Measurements from ENCODE around the gene CDH22. TPM values are rescaled to one million over a fixed set of nuclear protein-coding genes. Genes with fewer than 3 reads are reported as not detected.

The CDH22 gene
- total RNA-seq, 3 donors from 2014 or later = 0.15 to 0.66 (median 0.16) TPM

- Histone ChIP-seq H3K4me3 (no peak overlapping the region), H3K9me3 (no peaks in the 10 kb centered on the region), H3K36me3 (no peaks in the 10 kb centered on the region), H3K4me1 (no peaks in the 10 kb centered on the region), H3K27me3 (peaks cover 0 to 7% of the 10 kb centered on the region in 2 donors), H3K27ac (no peak overlapping the region)
- no peak for DNase-seq (ENCODE audit: low spot score in 2 of 2)
- intact Hi-C loops (cut with DNase I; ENCODE audit: low total_unique reads) = no loop called here
- no peak for TF ChIP-seq CTCF (IDR thresholded peaks at IDR 0.05)
- no peak for TF ChIP-seq POLR2AphosphoS5 (IDR thresholded peaks at IDR 0.05)
- TF ChIP-seq POLR2A (IDR thresholded peaks at IDR 0.05) = no peak
Measured at GRCh38 chr20:46324379-46324778, 16.1 kb upstream of the CDH22 start.

- peaks cover 0 to 7% of the 10 kb centered on the region in 2 donors for H3K27me3 ChIP-seq
- no peak for TF ChIP-seq CTCF (IDR thresholded peaks at IDR 0.05)
- no peak for TF ChIP-seq POLR2A (IDR thresholded peaks at IDR 0.05)
- no peak for TF ChIP-seq POLR2AphosphoS5 (IDR thresholded peaks at IDR 0.05)
- H3K9me3 ChIP-seq = no peaks in the 10 kb centered on the region
- no peak overlapping the region for H3K27ac ChIP-seq
- no peak for DNase-seq (ENCODE audit: low spot score in 2 of 2)
- intact Hi-C loops (cut with DNase I; ENCODE audit: low total_unique reads) = no loop called here
- no peak overlapping the region for H3K4me3 ChIP-seq
- H3K4me1 ChIP-seq = no peaks in the 10 kb centered on the region
- H3K36me3 ChIP-seq = no peaks in the 10 kb centered on the region
Measured at GRCh38 chr20:46323557-46323956, 15.3 kb upstream of the CDH22 start.

DNA sequence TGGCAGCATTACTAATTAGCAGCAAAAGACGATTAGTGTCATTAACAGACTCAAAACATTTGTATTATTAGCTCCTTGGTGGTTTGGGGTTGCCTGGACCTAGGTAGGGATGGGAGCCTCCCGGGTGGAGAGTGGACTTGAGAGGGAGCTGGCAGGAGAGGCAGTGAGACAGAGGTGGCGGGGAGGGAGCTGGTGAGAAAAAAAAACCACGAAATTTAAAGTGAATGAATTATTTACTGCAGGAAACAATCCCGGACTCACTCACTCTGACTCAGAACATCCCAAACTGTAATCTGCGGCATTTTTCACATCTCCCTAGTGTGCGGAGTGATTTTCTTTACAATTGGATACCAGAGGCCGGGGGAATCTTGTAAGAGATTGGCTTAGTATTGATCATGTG lies 14.3 kb upstream of the CDH22 start:
- DNase-seq (ENCODE audit: low spot score in 2 of 2) = no peak
- intact Hi-C loops (cut with DNase I; ENCODE audit: low total_unique reads) = no loop called here
- Histone ChIP-seq H3K4me3 (no peak overlapping the region), H3K27me3 (peaks cover 0 to 11% of the 10 kb centered on the region in 2 donors), H3K27ac (no peak overlapping the region), H3K4me1 (no peaks in the 10 kb centered on the region), H3K9me3 (no peaks in the 10 kb centered on the region), H3K36me3 (no peaks in the 10 kb centered on the region)
- no peak for TF ChIP-seq POLR2A (IDR thresholded peaks at IDR 0.05)
- no peak for TF ChIP-seq CTCF (IDR thresholded peaks at IDR 0.05)
- TF ChIP-seq POLR2AphosphoS5 (IDR thresholded peaks at IDR 0.05) = no peak

DNA sequence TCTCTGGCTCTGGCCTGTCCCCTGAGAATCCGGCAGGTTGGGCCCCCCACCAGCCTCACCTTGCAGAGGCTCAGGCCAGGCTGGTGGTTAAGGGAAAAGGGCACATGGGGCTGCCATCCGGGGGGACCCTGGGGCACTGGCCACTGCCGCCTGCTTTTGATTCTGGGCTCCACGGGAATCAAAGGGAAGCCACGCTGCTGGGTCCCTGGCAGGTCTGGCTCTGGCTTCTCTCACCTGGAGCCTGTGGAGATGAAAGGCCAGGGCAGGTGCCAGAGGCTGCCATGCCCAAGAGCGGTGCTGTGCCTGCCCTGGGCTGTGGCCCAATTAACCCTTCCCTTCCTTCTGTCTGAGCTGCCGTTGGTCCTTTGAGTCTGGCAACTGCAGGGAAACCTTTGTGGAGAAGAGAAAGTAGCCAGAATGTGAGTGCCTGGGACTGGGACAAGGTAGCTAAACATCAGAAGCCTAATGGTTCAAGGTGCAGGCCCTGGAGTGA lies 9.4 kb upstream of the CDH22 start:
- no peak for DNase-seq (ENCODE audit: low spot score in 2 of 2)
- Histone ChIP-seq H3K9me3 (no peaks in the 10 kb centered on the region), H3K4me1 (no peaks in the 10 kb centered on the region), H3K4me3 (no peak overlapping the region), H3K27me3 (peaks cover 0 to 57% of the 10 kb centered on the region in 2 donors), H3K36me3 (no peaks in the 10 kb centered on the region), H3K27ac (no peak overlapping the region)
- intact Hi-C loops (cut with DNase I; ENCODE audit: low total_unique reads) = no loop called here
- TF ChIP-seq CTCF (IDR thresholded peaks at IDR 0.05) = no peak

DNA sequence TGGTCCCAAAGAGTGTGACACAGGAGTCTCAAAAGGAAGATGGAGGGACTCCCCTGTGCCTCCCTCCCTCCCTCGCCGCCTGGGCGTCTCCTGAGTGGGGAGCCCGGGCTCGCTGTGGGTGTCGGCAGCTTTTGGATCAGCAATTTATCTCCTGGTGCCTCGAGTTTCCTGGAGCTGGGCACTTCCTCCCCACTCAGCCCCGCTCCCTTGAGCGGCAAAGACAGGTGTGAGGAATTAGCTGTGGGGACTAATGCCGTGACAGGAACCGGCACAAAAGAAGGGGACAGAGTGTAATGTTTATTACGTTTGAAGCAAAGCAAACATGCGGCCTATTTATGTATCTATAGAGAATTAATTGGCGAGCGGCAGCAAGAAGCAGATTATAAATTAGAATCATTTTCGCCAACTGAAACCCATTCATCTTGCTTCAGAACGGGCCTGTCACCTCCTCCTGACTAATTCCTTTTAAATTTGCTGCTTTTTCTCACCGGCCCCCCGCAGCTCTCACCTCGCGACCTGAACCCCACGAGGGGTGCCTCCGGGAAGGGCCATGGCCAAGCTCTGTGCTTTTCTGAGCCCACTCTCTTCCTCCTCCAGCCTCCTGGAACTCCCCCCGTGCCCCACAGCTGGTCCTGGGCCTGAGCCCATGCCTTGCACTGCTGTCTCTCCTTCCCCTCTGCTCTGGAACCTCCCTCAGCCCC lies 8.8 kb upstream of the CDH22 start:
- H3K4me1 ChIP-seq = no peaks in the 10 kb centered on the region
- H3K27ac ChIP-seq = no peak overlapping the region
- no peak for DNase-seq (ENCODE audit: low spot score in 2 of 2)
- no peak for TF ChIP-seq CTCF (IDR thresholded peaks at IDR 0.05)
- no peak for TF ChIP-seq POLR2AphosphoS5 (IDR thresholded peaks at IDR 0.05)
- TF ChIP-seq POLR2A (IDR thresholded peaks at IDR 0.05) = no peak
- H3K27me3 ChIP-seq = peaks cover 0 to 63% of the 10 kb centered on the region in 2 donors
- intact Hi-C loops (cut with DNase I; ENCODE audit: low total_unique reads) = no loop called here
- no peaks in the 10 kb centered on the region for H3K9me3 ChIP-seq
- no peak overlapping the region for H3K4me3 ChIP-seq
- H3K36me3 ChIP-seq = no peaks in the 10 kb centered on the region
